ENCODE data around the gene SHOC2.

SHOC2 gene

DNA sequence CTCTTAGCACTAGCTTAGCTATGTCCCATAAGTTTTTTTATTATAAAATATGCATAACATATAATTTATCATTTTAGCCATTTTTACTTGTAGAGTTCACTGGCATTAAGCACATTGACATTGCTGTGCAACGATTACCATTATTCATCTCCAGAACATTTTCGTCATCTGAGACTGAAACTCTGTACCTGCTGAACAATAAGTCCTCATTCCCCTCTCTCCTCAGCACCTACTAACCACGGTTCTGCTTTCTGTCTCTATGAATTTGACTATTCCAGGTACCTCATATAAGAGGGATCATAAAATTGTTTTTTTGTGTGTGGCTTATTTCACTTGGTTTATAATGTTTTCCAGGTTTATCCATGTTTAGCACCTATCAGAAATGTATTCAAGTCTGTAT lies 64.1 kb downstream of the SHOC2 start:
- DNase-seq (ENCODE audit: low read depth, low spot score): no peak

DNA sequence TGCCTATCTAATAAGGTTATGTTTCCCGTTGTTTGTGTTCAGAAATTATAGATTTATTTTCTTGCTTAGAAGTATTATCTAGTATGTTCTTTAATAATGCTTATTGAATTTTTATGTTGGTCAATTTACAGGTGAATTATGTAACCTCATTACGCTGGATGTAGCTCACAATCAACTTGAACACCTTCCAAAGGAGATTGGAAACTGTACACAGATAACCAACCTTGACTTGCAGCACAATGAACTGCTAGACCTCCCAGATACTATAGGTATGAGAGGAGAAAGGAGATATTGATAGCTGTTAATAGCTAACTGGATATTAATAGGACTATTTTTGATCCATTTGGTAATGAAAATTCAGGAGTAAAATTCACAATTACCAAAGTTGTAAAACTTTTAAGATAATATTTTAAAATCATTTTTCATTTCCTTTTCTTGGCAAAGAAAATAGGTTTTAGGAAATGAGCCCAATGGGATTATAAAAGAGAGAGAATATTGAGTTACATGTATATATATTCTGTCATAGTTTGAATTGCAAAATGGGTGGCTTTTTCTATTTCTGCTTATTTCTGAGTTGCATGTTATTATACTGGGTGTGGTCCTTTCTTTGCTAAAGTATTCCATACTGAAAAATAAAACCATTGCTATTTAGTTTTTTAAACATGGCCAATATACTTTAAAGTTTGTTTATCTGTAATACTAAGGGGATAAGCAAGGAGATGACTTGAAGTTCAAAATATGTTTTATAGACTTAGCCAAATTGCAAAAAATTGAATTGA lies 66.3 kb downstream of the SHOC2 start:
- no peak for DNase-seq (ENCODE audit: low read depth, low spot score)

DNA sequence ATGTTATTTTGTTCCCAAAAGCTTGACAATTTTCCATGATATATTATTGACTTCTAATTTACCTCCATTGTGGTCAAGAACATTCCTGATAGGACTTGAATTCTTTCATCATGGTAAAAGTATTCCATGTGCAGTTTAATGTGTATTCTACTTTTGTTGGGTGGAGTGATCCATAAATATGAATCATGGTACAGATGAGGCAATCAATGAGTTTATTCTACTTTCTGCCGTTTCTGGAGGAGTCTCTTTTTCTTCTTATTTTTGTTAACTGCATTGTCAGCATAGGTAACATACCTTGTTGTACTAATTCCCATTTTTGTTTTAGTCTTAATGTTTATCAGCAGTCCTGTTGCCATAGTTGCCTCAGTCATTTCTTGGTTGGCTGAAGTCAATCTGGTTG lies 69.6 kb downstream of the SHOC2 start:
- no peak for DNase-seq (ENCODE audit: low read depth, low spot score)

DNA sequence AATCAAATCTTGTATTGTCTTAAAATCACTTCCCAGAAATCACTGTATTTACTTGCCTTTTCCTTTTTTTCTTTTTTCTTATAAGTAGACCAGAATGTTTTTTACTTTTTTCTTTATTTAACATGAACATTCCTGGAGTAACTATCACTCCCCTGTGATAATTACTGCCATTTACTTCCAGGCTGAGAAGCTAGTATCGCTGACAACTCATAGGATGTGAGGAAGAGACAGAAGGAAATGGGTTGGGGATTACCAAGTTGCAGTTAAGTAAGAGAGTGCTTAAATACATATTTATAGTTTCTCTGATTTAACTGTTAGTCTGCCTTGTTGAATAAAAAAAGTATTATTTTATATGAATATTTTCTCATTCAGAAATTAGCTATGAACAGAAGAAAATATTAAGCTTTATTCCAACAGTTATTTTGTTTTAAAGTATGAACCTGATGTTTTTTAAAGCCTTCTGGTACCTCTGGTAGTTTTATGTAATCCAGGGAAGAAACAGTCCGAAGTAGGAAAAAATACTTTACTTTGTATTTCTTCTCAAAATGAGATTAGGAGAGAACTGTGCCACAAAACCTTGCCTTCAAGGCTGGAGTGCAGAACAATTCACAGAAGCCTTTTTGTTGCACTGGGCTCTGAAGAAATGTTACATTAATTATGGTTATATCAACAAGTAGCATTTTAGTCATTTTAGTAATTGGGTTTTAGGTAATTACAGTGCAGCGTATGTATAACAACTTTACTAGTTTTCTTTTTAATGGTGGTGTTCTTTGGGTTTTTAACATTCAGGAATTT lies 72.8 kb downstream of the SHOC2 start:
- no peak for DNase-seq (ENCODE audit: low read depth, low spot score)

DNA sequence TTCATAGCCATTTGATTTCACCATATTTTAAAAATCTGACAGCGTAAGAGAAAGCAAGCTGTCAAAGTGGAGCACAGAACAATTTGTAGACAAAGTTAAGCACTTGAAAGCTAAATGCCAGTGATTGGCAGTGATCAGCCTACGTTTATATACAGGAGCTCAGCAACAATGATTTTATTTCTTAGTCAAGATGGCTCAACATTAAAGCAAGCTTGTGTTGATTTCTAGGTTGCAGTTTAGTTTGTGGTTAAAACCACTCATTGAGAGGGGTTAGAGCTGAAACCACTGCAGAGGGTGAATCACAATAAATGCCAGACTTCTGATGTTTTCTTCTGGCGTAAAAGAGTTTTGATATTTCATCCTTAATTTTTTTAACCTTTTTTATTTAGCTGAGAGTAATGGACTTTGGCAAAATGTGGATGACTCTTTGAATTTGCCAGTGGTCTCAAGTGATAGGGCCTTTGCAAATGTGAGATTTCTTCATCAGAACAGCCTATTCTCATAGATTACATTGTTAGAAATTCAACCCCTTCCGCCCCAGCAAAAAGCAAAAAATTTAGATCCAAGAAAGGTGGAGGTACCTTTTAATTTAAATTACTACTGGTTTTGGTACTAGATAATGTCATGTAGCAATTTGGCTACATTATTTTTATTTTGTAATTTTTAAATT lies 73.8 kb downstream of the SHOC2 start:
- DNase-seq (ENCODE audit: low read depth, low spot score): no peak

DNA sequence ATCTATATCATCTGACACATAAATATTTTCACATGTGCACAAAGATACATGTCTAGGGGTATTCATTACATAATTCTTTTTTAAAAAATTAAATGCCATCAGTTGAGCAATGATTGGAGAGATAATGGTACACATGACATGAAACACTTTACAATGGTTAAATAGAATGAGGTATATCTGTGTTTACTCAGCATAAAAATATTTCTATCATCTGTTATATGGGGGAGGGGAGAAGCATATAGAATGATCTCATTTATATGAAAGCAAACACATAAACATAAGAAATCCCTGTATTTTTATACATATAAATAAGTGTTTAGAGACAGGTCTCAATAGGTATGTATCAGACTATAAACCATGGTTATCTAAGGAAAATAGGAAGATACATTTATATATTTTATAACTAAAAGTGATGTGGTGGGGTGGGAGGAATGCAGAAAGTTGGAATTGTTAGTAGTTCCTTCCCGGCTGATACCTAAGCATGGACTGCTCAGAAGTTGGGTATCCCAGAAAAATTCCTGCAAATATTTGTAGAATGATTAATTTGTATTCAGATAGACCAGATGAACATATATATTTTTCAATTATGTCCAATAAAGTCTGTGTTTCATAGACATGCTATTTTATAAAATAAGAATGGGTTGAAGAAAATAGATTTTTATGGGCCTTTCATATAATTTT lies 75.1 kb downstream of the SHOC2 start:
- DNase-seq (ENCODE audit: low read depth, low spot score): no peak

DNA sequence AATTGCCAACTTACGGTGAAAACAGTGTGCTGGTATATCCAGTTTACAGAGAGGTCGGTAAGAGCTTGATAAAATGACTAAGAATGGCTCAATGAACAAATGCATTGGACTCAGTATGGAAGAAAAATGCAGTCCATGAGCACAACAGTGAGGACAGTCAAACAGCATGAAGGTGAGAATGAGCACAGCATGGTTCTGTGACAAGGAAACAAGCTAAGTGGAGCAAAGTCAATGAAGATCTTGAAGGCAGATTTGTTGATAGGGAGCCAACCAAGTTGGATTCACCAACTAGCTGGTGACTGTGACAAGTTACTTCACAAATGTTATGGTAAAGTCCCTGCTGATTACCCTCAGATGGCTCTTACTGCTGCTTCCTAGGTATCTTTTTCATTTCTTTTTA lies 75.9 kb downstream of the SHOC2 start:
- no peak for DNase-seq (ENCODE audit: low read depth, low spot score)

DNA sequence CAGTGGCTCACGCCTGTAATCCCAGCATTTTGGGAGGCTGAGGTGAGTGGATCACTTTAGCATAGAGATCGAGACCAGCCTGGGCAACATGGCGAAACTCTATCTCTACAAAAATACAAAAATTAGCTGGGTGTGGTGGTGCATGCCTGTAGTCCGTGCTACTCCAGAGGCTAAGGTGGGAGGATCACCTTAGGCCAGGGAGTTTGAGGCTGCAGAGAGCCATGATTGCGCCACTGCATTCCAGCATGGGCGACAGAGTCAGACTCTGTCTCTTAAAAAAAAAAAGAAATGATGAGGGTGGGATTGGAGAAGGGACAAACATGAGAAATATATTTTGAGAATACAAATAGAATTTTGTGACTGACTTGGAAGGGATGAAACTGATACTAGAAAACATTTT lies 76.9 kb downstream of the SHOC2 start:
- DNase-seq (ENCODE audit: low read depth, low spot score): no peak

DNA sequence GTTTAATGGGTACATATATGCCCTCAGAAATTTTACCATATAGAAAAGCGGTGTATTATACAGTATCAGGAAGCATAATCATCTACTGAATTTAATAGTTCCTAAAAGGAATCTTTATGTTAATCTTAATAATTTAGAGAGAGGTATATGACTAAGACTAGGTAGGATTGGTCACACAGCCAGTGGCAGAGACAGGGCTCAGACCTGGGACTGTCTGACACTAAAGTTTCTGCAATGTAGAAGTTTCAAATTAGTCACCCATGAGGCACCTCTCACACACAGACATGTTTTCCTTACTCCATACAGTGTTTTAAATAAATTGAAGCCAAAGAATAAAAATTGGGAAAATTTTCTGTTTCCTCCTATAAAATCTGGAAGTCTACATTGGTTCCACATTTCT lies 84.6 kb downstream of the SHOC2 start:
- DNase-seq (ENCODE audit: low read depth, low spot score): no peak

DNA sequence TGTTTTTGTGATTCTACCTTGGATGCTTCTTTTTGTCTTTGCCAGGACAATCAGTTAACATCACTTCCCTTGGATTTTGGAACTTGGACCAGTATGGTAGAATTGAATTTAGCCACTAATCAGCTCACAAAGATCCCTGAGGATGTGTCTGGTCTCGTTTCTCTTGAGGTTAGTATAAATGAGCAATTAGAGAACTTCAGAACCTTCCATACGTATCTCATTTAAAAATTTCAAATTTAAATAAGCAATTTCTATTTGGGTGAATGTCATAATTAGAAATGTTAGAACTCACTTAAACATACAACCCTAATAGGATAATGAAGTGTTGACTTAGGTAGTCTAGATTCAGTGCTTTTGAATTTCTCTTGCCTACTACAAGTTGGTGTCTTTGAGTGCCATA lies 88.1 kb downstream of the SHOC2 start:
- no peak for DNase-seq (ENCODE audit: low read depth, low spot score)

DNA sequence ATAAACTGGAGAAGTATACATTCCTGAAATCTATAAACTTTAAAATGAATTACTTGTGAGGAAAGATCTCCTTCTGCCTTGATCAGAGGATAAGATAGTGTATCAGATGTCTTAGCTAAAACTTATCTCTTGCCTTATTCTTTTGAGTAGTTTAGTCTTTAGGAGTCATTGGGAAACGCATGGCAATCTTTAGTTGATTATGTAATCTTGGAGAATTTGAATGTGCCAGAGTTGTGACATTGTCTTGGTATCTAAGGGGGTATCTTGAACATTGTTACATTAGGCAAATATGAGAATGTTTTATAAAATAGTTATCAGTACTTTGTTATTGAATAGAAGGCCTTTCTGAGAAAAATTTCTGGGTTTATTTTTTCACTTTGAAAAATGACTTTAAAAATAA lies 95.8 kb downstream of the SHOC2 start:
- no peak for DNase-seq (ENCODE audit: low read depth, low spot score)

DNA sequence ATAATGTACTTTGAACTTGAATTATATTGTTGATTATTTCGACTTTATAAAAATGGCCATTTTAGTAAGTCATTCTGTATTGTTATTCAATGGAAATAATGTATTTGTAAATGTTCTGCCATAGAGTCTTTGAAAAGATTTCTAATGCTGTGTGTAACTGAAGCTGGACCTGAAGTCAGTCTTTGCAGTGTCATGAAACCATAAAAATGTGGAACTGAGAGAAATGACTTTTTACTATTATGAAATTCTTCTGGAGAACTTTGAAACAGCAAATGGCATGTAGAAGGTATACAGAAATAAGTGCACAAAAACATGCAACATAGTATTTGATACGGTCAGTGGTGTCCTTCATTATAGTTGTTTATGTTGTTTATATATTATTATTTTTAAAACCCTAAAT lies 97.7 kb downstream of the SHOC2 start:
- DNase-seq (ENCODE audit: low read depth, low spot score): no peak

DNA sequence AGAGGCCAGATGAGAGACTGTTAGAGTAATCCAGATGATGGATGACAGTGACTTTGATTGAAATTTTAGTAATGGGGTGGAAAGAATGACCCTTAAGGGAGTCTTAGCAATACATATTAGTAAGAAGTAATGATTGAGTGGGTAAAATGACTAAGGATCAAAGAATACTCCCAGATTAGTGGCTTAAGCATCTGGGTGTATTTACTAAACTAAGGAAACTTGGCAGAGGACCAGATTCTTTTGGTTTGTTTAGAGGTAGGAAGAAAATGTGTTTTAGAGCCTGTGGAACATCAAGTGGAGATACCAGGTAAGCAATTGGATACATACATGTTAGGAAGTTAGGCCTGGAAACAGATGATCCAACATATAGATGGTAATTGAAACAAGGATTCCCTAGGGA lies 98.6 kb downstream of the SHOC2 start:
- no peak for DNase-seq (ENCODE audit: low read depth, low spot score)

DNA sequence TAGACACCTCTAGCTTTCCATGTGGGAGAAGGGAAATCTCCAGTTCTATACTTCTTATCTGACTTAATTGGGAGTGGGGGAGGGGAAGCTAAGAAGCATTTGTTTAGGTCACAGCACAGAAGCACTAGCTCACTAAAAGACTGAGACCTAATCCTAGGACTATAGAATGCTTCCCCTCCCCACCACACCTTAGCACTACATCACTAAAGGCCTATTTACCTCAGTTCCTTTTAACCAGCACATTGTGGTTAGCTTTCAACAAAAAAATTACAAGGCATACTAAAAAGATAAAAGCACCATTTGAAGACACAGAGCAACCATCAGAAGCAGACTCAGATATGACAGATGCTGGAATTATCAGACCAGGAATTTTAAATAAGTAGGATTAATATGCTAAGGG lies 103.7 kb downstream of the SHOC2 start:
- DNase-seq (ENCODE audit: low read depth, low spot score): no peak

DNA sequence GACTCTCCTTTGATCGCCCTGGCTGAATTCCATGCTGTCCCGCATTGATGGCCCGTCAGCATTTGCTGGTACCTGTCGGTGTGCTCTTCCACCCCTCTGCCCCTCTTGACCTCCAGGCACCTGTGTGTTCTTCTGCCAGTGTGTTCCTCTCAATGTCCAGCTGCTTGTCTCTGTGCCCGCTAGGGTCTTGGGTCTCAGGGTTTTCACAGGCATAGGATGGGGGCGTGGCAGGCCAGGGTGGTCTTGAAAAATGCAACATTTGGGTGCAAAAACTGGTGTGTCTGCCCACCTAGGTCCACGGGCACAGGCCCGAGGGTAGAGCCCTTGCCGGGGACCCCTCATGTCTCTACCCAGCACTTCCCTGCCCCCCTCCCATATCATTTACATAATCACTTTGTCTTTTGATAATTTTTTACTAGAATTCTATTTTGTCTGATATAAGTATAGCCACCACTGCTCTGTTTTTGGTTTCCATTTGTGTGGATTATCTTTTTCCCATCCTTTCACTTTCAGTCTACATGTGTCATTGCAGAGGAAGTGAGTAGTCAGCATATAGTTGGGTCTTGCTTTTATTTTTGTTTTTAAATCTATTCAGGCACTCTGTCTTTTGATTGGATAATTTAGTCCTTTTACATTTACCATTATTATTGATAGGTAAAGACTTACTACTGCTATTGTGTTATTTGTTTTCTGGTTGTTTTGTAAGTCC lies 110.8 kb downstream of the SHOC2 start:
- DNase-seq (ENCODE audit: low read depth, low spot score): no peak

DNA sequence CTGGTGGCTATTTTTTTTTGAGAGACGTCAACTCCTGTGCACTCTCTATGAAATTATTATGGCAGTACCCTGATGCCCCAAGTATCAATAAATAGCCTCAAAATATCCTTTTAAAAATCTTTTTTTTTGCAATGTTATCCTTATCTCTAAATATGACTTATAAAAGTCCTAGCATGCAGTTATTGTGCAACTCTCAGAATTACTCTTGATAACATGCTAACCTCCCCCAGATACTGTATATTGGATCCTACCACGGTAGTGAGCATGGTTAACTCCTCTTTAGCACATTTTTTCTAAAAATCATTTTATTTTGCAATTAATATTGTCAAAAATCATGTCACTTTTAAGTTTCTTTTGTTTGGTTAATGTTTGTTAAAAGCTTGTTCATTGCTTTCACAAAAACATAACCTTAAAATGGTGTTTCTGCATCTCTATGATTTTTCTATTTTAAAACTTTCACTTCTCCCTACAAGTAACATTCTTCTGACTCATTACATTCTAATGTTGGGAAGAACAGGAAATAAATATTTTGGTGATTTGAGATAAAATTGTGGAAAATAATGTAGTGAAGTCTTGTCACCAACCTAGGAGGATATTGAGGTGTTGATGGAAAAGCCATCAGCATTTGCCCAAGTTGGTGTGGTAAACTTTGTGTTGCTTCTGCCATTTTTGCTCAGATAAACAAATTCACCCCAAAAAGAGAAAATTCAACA lies 115.3 kb downstream of the SHOC2 start:
- DNase-seq (ENCODE audit: low read depth, low spot score): no peak

DNA sequence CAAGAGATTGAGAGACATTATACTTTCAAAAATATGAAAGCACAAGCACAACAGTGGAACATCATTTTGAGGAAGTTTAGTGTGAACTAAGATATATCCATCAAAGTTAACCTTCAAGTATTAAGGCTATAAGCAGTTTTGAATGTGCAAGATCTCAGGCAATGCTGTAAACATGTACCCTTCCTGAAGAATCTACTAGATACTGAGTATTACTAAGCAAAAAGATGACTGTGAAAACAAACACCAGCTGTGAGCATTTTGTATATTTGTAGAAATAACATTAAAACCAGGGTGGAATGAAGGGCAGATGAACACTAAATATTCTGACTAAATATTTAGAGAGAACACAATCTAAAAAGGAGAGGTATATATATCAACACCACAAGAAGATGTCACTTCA lies 116.1 kb downstream of the SHOC2 start:
- no peak for DNase-seq (ENCODE audit: low read depth, low spot score)

DNA sequence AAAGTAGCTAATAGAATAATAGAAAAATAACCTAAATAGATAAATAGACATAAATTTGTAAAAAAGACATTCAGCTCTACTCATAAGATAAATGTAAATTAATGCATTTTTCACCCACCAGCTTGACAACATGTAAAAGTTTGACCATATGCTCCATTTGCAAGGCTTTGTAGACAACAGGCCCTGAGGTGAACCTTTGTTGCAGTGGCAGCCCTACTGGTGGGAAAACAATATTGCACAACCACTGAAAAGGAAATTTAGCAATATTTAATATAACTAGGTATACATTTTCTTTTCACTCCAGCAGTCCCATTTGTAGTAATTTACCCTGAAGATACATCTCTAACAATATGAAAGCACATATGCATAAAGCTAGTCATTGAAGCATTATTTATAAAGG lies 118.5 kb downstream of the SHOC2 start:
- DNase-seq (ENCODE audit: low read depth, low spot score): no peak

DNA sequence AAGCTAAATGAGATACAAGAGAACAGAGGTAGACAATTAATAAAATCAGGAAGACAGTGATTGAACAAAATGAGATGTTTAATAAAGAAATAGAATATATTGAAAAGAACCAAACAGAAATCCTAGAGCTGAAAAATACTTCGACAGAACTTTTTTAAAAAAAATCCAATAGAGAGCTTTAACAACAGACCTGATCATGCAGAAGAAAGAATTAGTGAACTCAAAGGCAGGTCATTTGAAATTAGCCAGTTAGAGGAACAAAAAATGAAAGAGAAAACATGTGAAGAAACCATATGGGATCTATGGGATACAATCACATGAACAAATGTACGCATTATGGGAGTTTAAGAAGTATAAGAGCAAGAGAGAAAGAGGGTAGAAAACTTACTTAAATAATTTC lies 120.1 kb downstream of the SHOC2 start:
- DNase-seq (ENCODE audit: low read depth, low spot score): no peak

DNA sequence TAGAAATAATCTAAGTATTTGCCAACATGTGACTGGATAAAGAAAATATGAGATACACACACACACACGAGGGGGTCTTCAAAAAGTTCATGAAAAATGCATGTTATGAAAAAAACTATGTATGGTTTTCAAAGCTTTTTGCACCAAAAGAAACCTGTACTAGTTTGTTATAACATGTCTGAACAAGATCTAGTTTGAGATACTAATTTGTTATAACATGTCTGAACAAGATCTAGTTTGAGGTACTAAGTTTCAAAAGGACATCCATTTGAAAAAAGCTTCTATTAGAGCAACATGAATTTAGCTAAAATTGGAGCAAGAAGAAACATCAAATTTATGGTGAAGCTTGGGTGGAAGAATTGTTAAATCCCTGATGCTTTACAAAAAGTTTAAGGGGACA lies 137.6 kb downstream of the SHOC2 start:
- DNase-seq (ENCODE audit: low read depth, low spot score): no peak
